Progenitor cell of endocrine pancreas (in vitro differentiated cells): ENCODE results near the gene SEC31A. TPM values are rescaled to one million over a fixed set of nuclear protein-coding genes. Genes with fewer than 3 reads are reported as not detected.

ENCODE experiments used
- DNase-seq: peaks from one replicate; pipeline ENCODE4 v3.0.0; 2021; ENCODE audit warnings: low spot score; ENCODE audit not compliant: unreplicated experiment
- H3K27ac Mint-ChIP-seq: 2 replicates; pipeline ENCODE4 v1.8.0; 2021; ENCODE audit warnings: mild to moderate bottlenecking, moderate library complexity, mixed read lengths
- H3K27me3 Mint-ChIP-seq: 2 replicates; pipeline ENCODE4 v1.8.0; 2021; ENCODE audit warnings: mixed read lengths
- H3K36me3 Mint-ChIP-seq: 2 replicates; pipeline ENCODE4 v1.8.0; 2022; ENCODE audit warnings: mixed read lengths; ENCODE audit not compliant: insufficient read depth
- H3K4me1 Mint-ChIP-seq: 2 replicates; pipeline ENCODE4 v1.8.0; 2021; ENCODE audit warnings: low read depth, mixed read lengths
- H3K4me3 Mint-ChIP-seq: 2 replicates; pipeline ENCODE4 v1.8.0; 2021; ENCODE audit warnings: low read depth, mild to moderate bottlenecking, moderate library complexity, mixed read lengths
- H3K9me3 Mint-ChIP-seq: 2 replicates; pipeline ENCODE4 v1.8.0; 2021; ENCODE audit warnings: low read depth, mixed read lengths
- CTCF ChIP-seq: fragments of 200-600 bp; sonication (generic); IDR thresholded peaks from one replicate; pipeline ENCODE4 v1.5.0; 2021; ENCODE audit warnings: antibody characterized with exemption, mild to moderate bottlenecking; ENCODE audit not compliant: unreplicated experiment
- total RNA-seq: library from RNA; stranded (reverse); gene quantifications from 2 replicates; pipeline ENCODE4 v1.2.1, GENCODE V29; 2021

Gene SEC31A
- total RNA-seq, 1 donor from 2014 or later, result 250 TPM

GRCh38 chr4:82799006-82799881, 91.7 kb downstream of the SEC31A start:
- Mint-ChIP-seq H3K4me1 (peaks cover 9% of the 10 kb centered on the region), H3K27me3 (peaks cover 62% of the 10 kb centered on the region), H3K4me3 (peak overlapping the region; percentile 81), H3K36me3 (peaks cover 2% of the 10 kb centered on the region), H3K27ac (no peak overlapping the region), H3K9me3 (no peaks in the 10 kb centered on the region)
- DNase-seq, result no peak
- TF ChIP-seq CTCF, result no peak

DNA sequence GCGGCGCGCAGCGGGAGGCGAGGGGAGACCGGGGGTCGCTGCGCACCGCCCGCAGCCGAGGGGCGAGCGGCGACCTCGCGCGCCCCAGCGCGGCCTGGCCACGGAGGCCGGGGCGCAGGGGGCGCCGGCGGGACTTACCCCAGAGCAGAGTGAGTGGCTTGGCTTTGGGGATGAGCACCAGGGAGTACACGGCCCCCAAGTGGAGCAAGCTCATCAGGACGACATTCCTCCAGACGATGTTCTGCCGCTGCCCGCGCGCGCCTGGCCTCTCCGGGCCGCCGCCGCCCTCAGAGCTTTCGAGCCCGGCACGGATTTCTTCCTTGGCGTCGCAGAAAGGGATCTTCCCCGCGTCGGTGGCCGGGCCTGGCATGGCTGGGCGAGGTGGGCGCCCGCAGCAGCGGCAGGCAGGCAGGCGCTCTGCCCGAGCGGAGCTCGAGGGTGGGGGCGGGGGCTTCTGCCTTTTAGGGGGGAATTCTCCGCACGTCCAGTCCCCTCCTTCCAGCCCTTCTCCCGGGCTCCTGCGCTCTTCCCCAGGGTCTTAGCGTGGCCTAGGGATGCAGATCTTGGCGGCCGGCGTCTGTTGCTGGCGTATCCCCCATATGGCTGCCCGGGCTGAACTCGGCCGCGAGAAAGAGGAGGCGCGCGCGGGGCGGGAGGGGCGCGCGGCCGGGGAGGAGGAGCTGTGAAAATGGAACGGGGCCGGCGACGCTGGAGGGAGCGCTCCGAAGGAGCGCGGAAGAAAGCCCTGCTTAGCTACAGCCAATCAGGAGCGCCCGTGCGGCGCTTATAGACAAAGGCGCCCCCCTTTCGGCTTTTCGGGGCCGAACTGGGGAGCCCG, 92.6 kb downstream of the SEC31A start, which contains the start of gene SCD5:
Gene SCD5 (minus strand): TSS at position 629 of the 838 bp plus-strand sequence. CDS start 259 bp downstream, at position 370.
- no peaks in the 10 kb centered on the region for H3K9me3 Mint-ChIP-seq
- peaks cover 71% of the 10 kb centered on the region for H3K27me3 Mint-ChIP-seq
- H3K4me1 Mint-ChIP-seq, result peaks cover 9% of the 10 kb centered on the region
- peak within 1 kb of the TSS; percentile 82 for H3K4me3 Mint-ChIP-seq
- peak; percentile 9 for TF ChIP-seq CTCF
- peak; percentile 36 for DNase-seq
- peaks cover 5% of the 10 kb centered on the region for H3K36me3 Mint-ChIP-seq
- no peak within 1 kb of the TSS for H3K27ac Mint-ChIP-seq

GRCh38 chr4:82797405-82798111, 93.4 kb downstream of the SEC31A start:
- TF ChIP-seq CTCF, result no peak
- Mint-ChIP-seq H3K4me1 (peaks cover 9% of the 10 kb centered on the region), H3K27ac (peak overlapping the region; percentile 43), H3K4me3 (peak overlapping the region; percentile 82), H3K9me3 (no peaks in the 10 kb centered on the region), H3K36me3 (peaks cover 5% of the 10 kb centered on the region), H3K27me3 (peaks cover 75% of the 10 kb centered on the region)
- DNase-seq, result peak; percentile 15

GRCh38 chr4:82797040-82797404, 93.9 kb downstream of the SEC31A start:
- H3K4me1 Mint-ChIP-seq, result peaks cover 9% of the 10 kb centered on the region
- peak overlapping the region; percentile 82 for H3K4me3 Mint-ChIP-seq
- H3K27ac Mint-ChIP-seq, result peak overlapping the region; percentile 43
- peaks cover 5% of the 10 kb centered on the region for H3K36me3 Mint-ChIP-seq
- DNase-seq, result no peak
- peaks cover 69% of the 10 kb centered on the region for H3K27me3 Mint-ChIP-seq
- no peak for TF ChIP-seq CTCF
- no peaks in the 10 kb centered on the region for H3K9me3 Mint-ChIP-seq
